ENCODE data around the gene DSP. TPM values are rescaled to one million over a fixed set of nuclear protein-coding genes. Genes with fewer than 3 reads are reported as not detected.

DSP gene
- total and polyA plus RNA-seq, 2 experiments from 2014 or later = 16.8 to 43.7 TPM

GRCh38 chr6:7561153-7561964 lies 19.9 kb downstream of the DSP start:
- Histone ChIP-seq H3K4me1 (ENCODE audit: insufficient read depth) (no peaks in the 10 kb centered on the region), H3K9me2 (ENCODE audit: insufficient read depth) (no peaks in the 10 kb centered on the region), H3K79me2 (replicated peaks; ENCODE audit: insufficient read depth) (no peaks in the 10 kb centered on the region), H3K4me3 (no peak overlapping the region), H3F3A (replicated peaks; ENCODE audit: low read depth) (no peaks in the 10 kb centered on the region), H3K36me3 (ENCODE audit: insufficient read depth) (peaks cover 13% of the 10 kb centered on the region), H2AFZ (no peak overlapping the region), H3K4me2 (no peak overlapping the region), H3K27me3 (ENCODE audit: insufficient read depth) (no peaks in the 10 kb centered on the region), H3K27ac (ENCODE audit: low read depth) (no peak overlapping the region), H4K20me1 (replicated peaks; ENCODE audit: insufficient read depth) (no peaks in the 10 kb centered on the region)
- Mint-ChIP-seq H3K4me3 (no peak overlapping the region), H3K4me1 (no peaks in the 10 kb centered on the region), H3K27me3 (ENCODE audit: insufficient read depth, low read depth, poor library complexity) (no peaks in the 10 kb centered on the region), H3K27ac (no peak overlapping the region), H3K9me3 (no peaks in the 10 kb centered on the region), H3K36me3 (ENCODE audit: low read depth) (peaks cover 52% of the 10 kb centered on the region)
- TF ChIP-seq NANOG (IDR thresholded peaks at IDR 0.05; ENCODE audit: borderline replicate concordance) = no peak
- no peak for TF ChIP-seq POLR2AphosphoS5 (IDR thresholded peaks at IDR 0.05; ENCODE audit: low read depth)
- no peak for TF ChIP-seq CTCF (conservative IDR thresholded peaks at IDR 0.05; ENCODE audit: low read depth in 2 of 2)
- no peak for TF ChIP-seq CREB1 (CRISPR knock-in tag; IDR thresholded peaks at IDR 0.05; ENCODE audit: low read depth)
- DNase-seq (ENCODE audit: low spot score) = no peak
- no peak for ATAC-seq

- Histone ChIP-seq H4K20me1 (replicated peaks; ENCODE audit: insufficient read depth) (no peaks in the 10 kb centered on the region), H3K79me2 (replicated peaks; ENCODE audit: insufficient read depth) (no peaks in the 10 kb centered on the region), H3F3A (replicated peaks; ENCODE audit: low read depth) (no peaks in the 10 kb centered on the region), H3K36me3 (ENCODE audit: insufficient read depth) (peaks cover 27% of the 10 kb centered on the region), H3K4me2 (no peak overlapping the region), H2AFZ (no peak overlapping the region), H3K4me1 (ENCODE audit: insufficient read depth) (no peaks in the 10 kb centered on the region), H3K27ac (ENCODE audit: low read depth) (no peak overlapping the region), H3K9me2 (ENCODE audit: insufficient read depth) (no peaks in the 10 kb centered on the region), H3K4me3 (no peak overlapping the region), H3K27me3 (ENCODE audit: insufficient read depth) (no peaks in the 10 kb centered on the region)
- no peak for ATAC-seq
- Mint-ChIP-seq H3K9me3 (no peaks in the 10 kb centered on the region), H3K27me3 (ENCODE audit: insufficient read depth, low read depth, poor library complexity) (no peaks in the 10 kb centered on the region), H3K4me1 (no peaks in the 10 kb centered on the region), H3K36me3 (ENCODE audit: low read depth) (peaks cover 60% of the 10 kb centered on the region), H3K4me3 (no peak overlapping the region), H3K27ac (no peak overlapping the region)
- no peak for DNase-seq (ENCODE audit: low spot score)
- TF ChIP-seq EZH2phosphoT487 (IDR thresholded peaks at IDR 0.05; ENCODE audit: unreplicated experiment) (no peak), EZH2 (IDR thresholded peaks at IDR 0.05; ENCODE audit: low read depth, unreplicated experiment) (no peak), ZNF114 (CRISPR knock-in tag; IDR thresholded peaks at IDR 0.05) (no peak), JUNB (IDR thresholded peaks at IDR 0.05; ENCODE audit: unreplicated experiment) (no peak), CTCF (conservative IDR thresholded peaks at IDR 0.05; ENCODE audit: low read depth in 2 of 2) (no peak), STAT1 (IDR thresholded peaks at IDR 0.05; ENCODE audit: unreplicated experiment) (no peak), ETS1 (IDR thresholded peaks at IDR 0.05) (no peak), POLR2AphosphoS5 (IDR thresholded peaks at IDR 0.05; ENCODE audit: low read depth) (no peak)
These were observed 21.3 kb downstream of the DSP start for GRCh38 chr6:7562769-7563168.

All from GM23338 (cell line).